Activated CD4-positive, alpha-beta T cell treated with anti-CD3 and anti-CD28 coated beads for 24 hours (primary cell): ENCODE measurements around the gene RAG2.
A peak's percentile ranks its signal among the peaks of the same experiment; 100 is the strongest.
"Not testable (repeated sequence)": the region's sequence is repeated elsewhere in the genome, so short reads cannot be mapped to it uniquely, and the experiment has no call there.

Source experiments
- DNase-seq, 2 donors: peaks; one replicate each; pipeline ENCODE4 v3.0.0-alpha.2; 2020; ENCODE audit warnings: low read depth in 2 of 2

RAG2 gene

GRCh38 chr11:36600180-36600579 is 2.1 kb upstream of the RAG2 start:
- DNase-seq, result no peak

- DNase-seq, result no peak
These were observed 1.2 kb downstream of the RAG2 start for GRCh38 chr11:36596880-36597279.

- DNase-seq, result peak in 1 of 2 donors; percentile 6
These were observed 3.6 kb downstream of the RAG2 start, which contains the start of gene IFTAP for GRCh38 chr11:36594316-36594989. Gene IFTAP (plus strand): TSS chr11:36594502. CDS start chr11:36610104, 15,602 bp downstream.

- DNase-seq, result no peak
These were observed 6.6 kb downstream of the RAG2 start for GRCh38 chr11:36591433-36591832.

GRCh38 chr11:36590513-36590912 is 7.5 kb downstream of the RAG2 start:
- DNase-seq, result no peak

- no peak for DNase-seq
These were observed 9.9 kb downstream of the RAG2 start for GRCh38 chr11:36588099-36588498.

GRCh38 chr11:36586543-36586942 is 11.5 kb downstream of the RAG2 start:
- DNase-seq, result no peak

- no peak for DNase-seq
These were observed 14.4 kb downstream of the RAG2 start for GRCh38 chr11:36583667-36584066.

- no peak for DNase-seq
These were observed 16.5 kb downstream of the RAG2 start for GRCh38 chr11:36581536-36581935.

GRCh38 chr11:36578458-36578857 is 19.6 kb downstream of the RAG2 start:
- no peak for DNase-seq

- no peak for DNase-seq
These were observed 20.2 kb downstream of the RAG2 start for GRCh38 chr11:36577859-36578258.

- no peak for DNase-seq
These were observed 20.7 kb downstream of the RAG2 start for GRCh38 chr11:36577373-36577772.

- no peak for DNase-seq
These were observed 23.6 kb downstream of the RAG2 start for GRCh38 chr11:36574486-36574885.

GRCh38 chr11:36569095-36569494 is 28.9 kb downstream of the RAG2 start:
- no peak for DNase-seq

GRCh38 chr11:36567694-36568093 is 30.3 kb downstream of the RAG2 start, which contains the start of gene RAG1:
Gene RAG1 (plus strand): TSS chr11:36568007. CDS start chr11:36573305, 5,298 bp downstream.
- no peak for DNase-seq

- no peak for DNase-seq
These were observed 31.5 kb downstream of the RAG2 start for GRCh38 chr11:36566407-36567053.

- DNase-seq, result no peak
These were observed 32.9 kb downstream of the RAG2 start for GRCh38 chr11:36565031-36565610.

- DNase-seq, result peak; percentile 5 to 20
These were observed 33.5 kb downstream of the RAG2 start for GRCh38 chr11:36564376-36565030.

- DNase-seq, result no peak
These were observed 39.2 kb downstream of the RAG2 start for GRCh38 chr11:36558571-36559413.

- DNase-seq, result no peak
These were observed 40.0 kb downstream of the RAG2 start for GRCh38 chr11:36557991-36558390.

GRCh38 chr11:36557390-36557789 is 40.6 kb downstream of the RAG2 start:
- not testable (repeated sequence) for DNase-seq
